ENCODE measurements around the gene HNRNPL. TPM values are rescaled to one million over a fixed set of nuclear protein-coding genes. Genes with fewer than 3 reads are reported as not detected.

Gene HNRNPL
- total and polyA plus RNA-seq, 9 of the 15 experiments (the other 6 are each of a cell fraction or from before 2014, with no cell fraction given): 39.5 to 610 (median 299) TPM

DNA sequence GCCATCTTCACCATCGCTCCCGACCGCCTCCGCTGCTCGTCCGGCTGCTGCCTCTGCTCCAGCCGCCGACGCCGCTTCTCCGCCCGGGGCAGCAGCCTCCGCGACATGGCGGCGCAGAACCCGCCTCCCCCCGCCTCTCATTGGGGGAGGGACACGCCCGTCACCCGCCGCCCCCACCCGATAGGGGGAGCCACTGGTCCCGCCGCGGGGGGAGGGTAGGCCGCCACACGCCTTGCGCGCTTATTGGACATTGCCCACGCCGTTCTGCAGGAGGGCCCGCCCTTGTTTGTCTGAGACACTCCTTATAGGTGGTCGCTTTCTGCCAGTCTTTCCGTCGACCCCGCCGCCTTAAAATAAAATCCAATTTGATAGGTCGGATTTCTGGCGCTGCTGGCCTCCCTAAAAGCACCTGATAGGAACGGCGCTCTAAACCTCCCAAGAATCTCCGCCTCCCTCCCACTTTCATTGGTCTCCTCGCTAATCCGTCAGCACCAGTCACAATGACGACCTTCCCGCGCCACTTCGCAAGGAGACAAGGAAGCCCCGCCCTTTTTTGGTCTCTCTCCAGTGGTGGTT, at the start of gene HNRNPL (continued):
- TF ChIP-seq, protein P1, sequence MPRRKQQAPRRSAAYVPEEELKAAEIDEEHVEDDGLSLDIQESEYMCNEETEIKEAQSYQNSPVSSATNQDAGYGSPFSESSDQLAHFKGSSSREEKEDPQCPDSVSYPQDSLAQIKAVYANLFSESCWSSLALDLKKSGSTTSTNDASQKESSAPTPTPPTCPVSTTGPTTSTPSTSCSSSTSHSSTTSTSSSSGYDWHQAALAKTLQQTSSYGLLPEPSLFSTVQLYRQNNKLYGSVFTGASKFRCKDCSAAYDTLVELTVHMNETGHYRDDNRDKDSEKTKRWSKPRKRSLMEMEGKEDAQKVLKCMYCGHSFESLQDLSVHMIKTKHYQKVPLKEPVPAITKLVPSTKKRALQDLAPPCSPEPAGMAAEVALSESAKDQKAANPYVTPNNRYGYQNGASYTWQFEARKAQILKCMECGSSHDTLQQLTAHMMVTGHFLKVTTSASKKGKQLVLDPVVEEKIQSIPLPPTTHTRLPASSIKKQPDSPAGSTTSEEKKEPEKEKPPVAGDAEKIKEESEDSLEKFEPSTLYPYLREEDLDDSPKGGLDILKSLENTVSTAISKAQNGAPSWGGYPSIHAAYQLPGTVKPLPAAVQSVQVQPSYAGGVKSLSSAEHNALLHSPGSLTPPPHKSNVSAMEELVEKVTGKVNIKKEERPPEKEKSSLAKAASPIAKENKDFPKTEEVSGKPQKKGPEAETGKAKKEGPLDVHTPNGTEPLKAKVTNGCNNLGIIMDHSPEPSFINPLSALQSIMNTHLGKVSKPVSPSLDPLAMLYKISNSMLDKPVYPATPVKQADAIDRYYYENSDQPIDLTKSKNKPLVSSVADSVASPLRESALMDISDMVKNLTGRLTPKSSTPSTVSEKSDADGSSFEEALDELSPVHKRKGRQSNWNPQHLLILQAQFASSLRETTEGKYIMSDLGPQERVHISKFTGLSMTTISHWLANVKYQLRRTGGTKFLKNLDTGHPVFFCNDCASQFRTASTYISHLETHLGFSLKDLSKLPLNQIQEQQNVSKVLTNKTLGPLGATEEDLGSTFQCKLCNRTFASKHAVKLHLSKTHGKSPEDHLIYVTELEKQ (CRISPR knock-in tag; IDR thresholded peaks at IDR 0.05): no peak
- TF ChIP-seq SMARCA4 (IDR thresholded peaks at IDR 0.05) (no peak), ZNF780A (CRISPR knock-in tag; IDR thresholded peaks at IDR 0.05) (no peak), ZNF717 (CRISPR knock-in tag; IDR thresholded peaks at IDR 0.05) (no peak), MCM5 (IDR thresholded peaks at IDR 0.05; ENCODE audit: low read depth) (no peak), STAG1 (CRISPR knock-in tag; IDR thresholded peaks at IDR 0.05; ENCODE audit: borderline replicate concordance) (no peak), WHSC1 (IDR thresholded peaks at IDR 0.05; ENCODE audit: low read length) (no peak), FOXA3 (CRISPR knock-in tag; conservative IDR thresholded peaks at IDR 0.05 in 1 of 2, IDR thresholded peaks at IDR 0.05 in 1 of 2) (no peak), ZNF76 (CRISPR knock-in tag; IDR thresholded peaks at IDR 0.05; ENCODE audit: borderline replicate concordance) (no peak), CBFB (CRISPR knock-in tag; IDR thresholded peaks at IDR 0.05) (no peak), POLR2AphosphoS5 (IDR thresholded peaks at IDR 0.05; ENCODE audit: control insufficient read depth, insufficient read depth, low read depth, low read length) (peak; percentile 87), DIDO1 (tag; IDR thresholded peaks at IDR 0.05; ENCODE audit: low read depth) (0 out of 2 replicates have a peak, but pooled peaks have one; percentile 46), ESRRA (IDR thresholded peaks at IDR 0.05; ENCODE audit: borderline replicate concordance, low read depth) (peak; percentile 46), NUFIP1 (IDR thresholded peaks at IDR 0.05; ENCODE audit: partially characterized antibody) (no peak), ZNF347 (CRISPR knock-in tag; IDR thresholded peaks at IDR 0.05; ENCODE audit: low read depth) (no peak), U2AF1 (optimal IDR thresholded peaks at IDR 0.05; ENCODE audit: low read depth, low read length) (no peak), PHF21A (IDR thresholded peaks at IDR 0.05; ENCODE audit: borderline replicate concordance, low read depth) (no peak), ELF4 (CRISPR knock-in tag; IDR thresholded peaks at IDR 0.05) (no peak), EZH2 (IDR thresholded peaks at IDR 0.05; ENCODE audit: borderline replicate concordance, low read depth, low read length) (no peak), PRMT5 (CRISPR knock-in tag; IDR thresholded peaks at IDR 0.05) (no peak), GATAD2B (IDR thresholded peaks at IDR 0.05; ENCODE audit: borderline replicate concordance) (no peak)
- TF ChIP-seq, protein P2, sequence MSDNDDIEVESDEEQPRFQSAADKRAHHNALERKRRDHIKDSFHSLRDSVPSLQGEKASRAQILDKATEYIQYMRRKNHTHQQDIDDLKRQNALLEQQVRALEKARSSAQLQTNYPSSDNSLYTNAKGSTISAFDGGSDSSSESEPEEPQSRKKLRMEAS (CRISPR knock-in tag; IDR thresholded peaks at IDR 0.05): no peak; the same call in 1 of the 2 replicates
- TF ChIP-seq, protein P3, sequence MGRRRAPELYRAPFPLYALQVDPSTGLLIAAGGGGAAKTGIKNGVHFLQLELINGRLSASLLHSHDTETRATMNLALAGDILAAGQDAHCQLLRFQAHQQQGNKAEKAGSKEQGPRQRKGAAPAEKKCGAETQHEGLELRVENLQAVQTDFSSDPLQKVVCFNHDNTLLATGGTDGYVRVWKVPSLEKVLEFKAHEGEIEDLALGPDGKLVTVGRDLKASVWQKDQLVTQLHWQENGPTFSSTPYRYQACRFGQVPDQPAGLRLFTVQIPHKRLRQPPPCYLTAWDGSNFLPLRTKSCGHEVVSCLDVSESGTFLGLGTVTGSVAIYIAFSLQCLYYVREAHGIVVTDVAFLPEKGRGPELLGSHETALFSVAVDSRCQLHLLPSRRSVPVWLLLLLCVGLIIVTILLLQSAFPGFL (CRISPR knock-in tag; IDR thresholded peaks at IDR 0.05): no peak
- TF ChIP-seq, protein P4, sequence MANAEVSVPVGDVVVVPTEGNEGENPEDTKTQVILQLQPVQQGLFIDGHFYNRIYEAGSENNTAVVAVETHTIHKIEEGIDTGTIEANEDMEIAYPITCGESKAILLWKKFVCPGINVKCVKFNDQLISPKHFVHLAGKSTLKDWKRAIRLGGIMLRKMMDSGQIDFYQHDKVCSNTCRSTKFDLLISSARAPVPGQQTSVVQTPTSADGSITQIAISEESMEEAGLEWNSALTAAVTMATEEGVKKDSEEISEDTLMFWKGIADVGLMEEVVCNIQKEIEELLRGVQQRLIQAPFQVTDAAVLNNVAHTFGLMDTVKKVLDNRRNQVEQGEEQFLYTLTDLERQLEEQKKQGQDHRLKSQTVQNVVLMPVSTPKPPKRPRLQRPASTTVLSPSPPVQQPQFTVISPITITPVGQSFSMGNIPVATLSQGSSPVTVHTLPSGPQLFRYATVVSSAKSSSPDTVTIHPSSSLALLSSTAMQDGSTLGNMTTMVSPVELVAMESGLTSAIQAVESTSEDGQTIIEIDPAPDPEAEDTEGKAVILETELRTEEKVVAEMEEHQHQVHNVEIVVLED (CRISPR knock-in tag; IDR thresholded peaks at IDR 0.05): peak; percentile 73
